PC-3 (cell line): ENCODE data around the gene MARCHF11. TPM values are rescaled to one million over a fixed set of nuclear protein-coding genes. Genes with fewer than 3 reads are reported as not detected.

ENCODE experiments used
- ATAC-seq: fragments of 200-7000 bp; cut with Tn5 transposase; 2 replicates; pipeline ENCODE4 v1.9.1; 2020; ENCODE audit warnings: mild to moderate bottlenecking, moderate library complexity
- BruUV-seq: library from RNA; stranded (reverse); fragments of 400-500 nt; replicated peaks from 2 replicates; lab custom pipeline; 2021; lab: Mats Ljungman, UMichigan
- CTCF ChIA-PET: fragments of 300-600 bp; sonication (Branson Sonifier 250); formaldehyde crosslinking; loops from one replicate; lab custom pipeline; 2022; ENCODE audit warnings: antibody characterized with exemption; lab: Charles Lee
- POLR2A ChIA-PET: fragments of 300-600 bp; sonication (Branson Sonifier 250); formaldehyde crosslinking; loops from one replicate; lab custom pipeline; 2022; ENCODE audit warnings: antibody characterized with exemption; ENCODE audit not compliant: unreplicated experiment; lab: Charles Lee
- DNase-seq: peaks from one replicate; pipeline ENCODE4 v3.0.0-alpha.2; 2015
- H2AFZ ChIP-seq: fragments of 300-600 bp; sonication (generic); 2 replicates; pipeline ENCODE4 v1.6.0; 2016; ENCODE audit warnings: antibody characterized with exemption, low read length
- H3F3A ChIP-seq: fragments of 300-600 bp; sonication (generic); one replicate; pipeline ENCODE4 v1.6.0; 2017; ENCODE audit warnings: antibody characterized with exemption, low read length, control low read depth, mild to moderate bottlenecking; ENCODE audit not compliant: unreplicated experiment
- H3K27ac ChIP-seq: fragments of 300-600 bp; sonication (generic); 2 replicates; pipeline ENCODE4 v1.5.1; 2016; ENCODE audit warnings: mild to moderate bottlenecking, low read length
- H3K27me3 ChIP-seq: fragments of 300-600 bp; sonication (generic); 2 replicates; pipeline ENCODE4 v1.6.1; 2016; ENCODE audit warnings: low read length, mixed read lengths
- H3K36me3 ChIP-seq: fragments of 300-600 bp; sonication (generic); 2 replicates; pipeline ENCODE4 v1.6.1; 2016; ENCODE audit warnings: low read depth, mixed run types, low read length, mixed read lengths
- H3K4me1 ChIP-seq: fragments of 300-600 bp; sonication (generic); 2 replicates; pipeline ENCODE4 v1.5.1; 2016; ENCODE audit warnings: low read length; ENCODE audit not compliant: insufficient read depth
- H3K4me2 ChIP-seq: fragments of 300-600 bp; sonication (generic); 2 replicates; pipeline ENCODE4 v1.6.0; 2016; ENCODE audit warnings: low read length
- H3K4me3 ChIP-seq: fragments of 300-600 bp; sonication (generic); 2 replicates; pipeline ENCODE4 v1.5.1; 2016; ENCODE audit warnings: mild to moderate bottlenecking, low read length, mixed read lengths
- H3K79me2 ChIP-seq: fragments of 300-600 bp; sonication (generic); 2 replicates; pipeline ENCODE4 v1.6.1; 2017; ENCODE audit warnings: low read length, mixed read lengths
- H3K9ac ChIP-seq: fragments of 300-600 bp; sonication (generic); 2 replicates; pipeline ENCODE4 v1.6.0; 2016; ENCODE audit warnings: mild to moderate bottlenecking, low read length
- H3K9me2 ChIP-seq: fragments of 300-600 bp; sonication (generic); replicated peaks from 2 replicates; pipeline ENCODE4 v1.6.1; 2016; ENCODE audit warnings: mixed run types, low read length, mixed read lengths
- H3K9me3 ChIP-seq: fragments of 300-600 bp; sonication (generic); 2 replicates; pipeline ENCODE4 v1.6.1; 2016; ENCODE audit warnings: low read length, mixed read lengths
- H4K20me1 ChIP-seq: fragments of 300-600 bp; sonication (generic); 2 replicates; pipeline ENCODE4 v1.6.1; 2016; ENCODE audit warnings: low read length, mixed read lengths
- CTCF ChIP-seq: fragments of 300-600 bp; sonication (generic); conservative IDR thresholded peaks from 2 replicates; pipeline ENCODE4 v1.5.1; 2017; ENCODE audit warnings: antibody characterized with exemption, low read depth, mild to moderate bottlenecking, low read length
- EZH2 ChIP-seq: fragments of 300-600 bp; sonication (generic); IDR thresholded peaks from one replicate; pipeline ENCODE4 v1.6.1; 2017; ENCODE audit warnings: antibody characterized with exemption, mild to moderate bottlenecking, low read length; ENCODE audit not compliant: unreplicated experiment
- EZH2phosphoT487 ChIP-seq: fragments of 300-600 bp; sonication (generic); IDR thresholded peaks from 2 replicates; pipeline ENCODE4 v1.6.1; 2018; ENCODE audit warnings: mild to moderate bottlenecking, antibody characterized with exemption, low read length, borderline replicate concordance
- intact Hi-C: fragments of 100-400 bp; cut with micrococcal nuclease; formaldehyde crosslinking; loops from 2 replicates; pipeline ENCODE4 v1.9.0; 2023
- total RNA-seq: library from RNA; depleted of rRNA; stranded (reverse); fragments of >200 nt; gene quantifications from 2 replicates; pipeline ENCODE4 v1.2.3, GENCODE V29; 2014

The MARCHF11 gene
- total RNA-seq, 1 experiment from 2014 or later: not detected

- Histone ChIP-seq H3K4me1 (no peaks in the 10 kb centered on the region), H3K27me3 (no peaks in the 10 kb centered on the region), H3F3A (no peaks in the 10 kb centered on the region), H3K4me2 (no peak overlapping the region), H2AFZ (no peak overlapping the region), H4K20me1 (no peaks in the 10 kb centered on the region), H3K4me3 (no peak overlapping the region), H3K79me2 (no peaks in the 10 kb centered on the region), H3K27ac (no peak overlapping the region), H3K9me3 (no peaks in the 10 kb centered on the region), H3K36me3 (no peaks in the 10 kb centered on the region), H3K9me2 (no peaks in the 10 kb centered on the region), H3K9ac (no peak overlapping the region)
- no peak for DNase-seq
- CTCF ChIA-PET: no interaction called here
- no peak for ATAC-seq
- BruUV-seq: no TSS peak
- POLR2A ChIA-PET: no interaction called here
- TF ChIP-seq CTCF: no peak
- TF ChIP-seq EZH2phosphoT487: no peak
- TF ChIP-seq EZH2: no peak
- intact Hi-C loops: no loop called here
These were observed 107.0 kb downstream of the MARCHF11 start for GRCh38 chr5:16072616-16073015.

- no peak overlapping the region for H3K4me3 ChIP-seq
- H3K4me2 ChIP-seq: no peak overlapping the region
- H2AFZ ChIP-seq: no peak overlapping the region
- no peak for TF ChIP-seq CTCF
- TF ChIP-seq EZH2phosphoT487: no peak
- TF ChIP-seq EZH2: no peak
- DNase-seq (no peak), ATAC-seq (no peak)
- no peak overlapping the region for H3K9ac ChIP-seq
- no peaks in the 10 kb centered on the region for H3F3A ChIP-seq
- no peaks in the 10 kb centered on the region for H3K36me3 ChIP-seq
- no peaks in the 10 kb centered on the region for H3K9me2 ChIP-seq
- H3K27ac ChIP-seq: no peak overlapping the region
- CTCF ChIA-PET: no interaction called here
- H4K20me1 ChIP-seq: no peaks in the 10 kb centered on the region
- no peaks in the 10 kb centered on the region for H3K4me1 ChIP-seq
- POLR2A ChIA-PET: no interaction called here
- intact Hi-C loops: no loop called here
- H3K79me2 ChIP-seq: no peaks in the 10 kb centered on the region
- no peaks in the 10 kb centered on the region for H3K9me3 ChIP-seq
- BruUV-seq: no TSS peak
- H3K27me3 ChIP-seq: 0 out of 2 replicates have a peak, but pooled peaks cover 7% of the 10 kb centered on the region
These were observed 112.2 kb downstream of the MARCHF11 start for GRCh38 chr5:16067415-16067814.

- Histone ChIP-seq H4K20me1 (no peaks in the 10 kb centered on the region), H3K9me3 (no peaks in the 10 kb centered on the region), H3K9me2 (no peaks in the 10 kb centered on the region), H3F3A (no peaks in the 10 kb centered on the region), H3K9ac (no peak overlapping the region), H3K4me1 (no peaks in the 10 kb centered on the region), H3K27ac (no peak overlapping the region), H3K36me3 (no peaks in the 10 kb centered on the region), H3K4me3 (no peak overlapping the region), H3K4me2 (no peak overlapping the region), H3K27me3 (0 out of 2 replicates have a peak, but pooled peaks cover 7% of the 10 kb centered on the region), H2AFZ (no peak overlapping the region), H3K79me2 (no peaks in the 10 kb centered on the region)
- CTCF ChIA-PET: no interaction called here
- no peak for ATAC-seq
- TF ChIP-seq CTCF: no peak
- TF ChIP-seq EZH2: no peak
- no peak for TF ChIP-seq EZH2phosphoT487
- no peak for DNase-seq
- no TSS peak for BruUV-seq
- POLR2A ChIA-PET: no interaction called here
- intact Hi-C loops: no loop called here
These were observed 112.8 kb downstream of the MARCHF11 start for GRCh38 chr5:16066810-16067209.
